HepG2 (cell line): ENCODE results near the gene APPBP2. TPM values are rescaled to one million over a fixed set of nuclear protein-coding genes. Genes with fewer than 3 reads are reported as not detected.

Experiments
- ATAC-seq: fragments of 200-7000 bp; cut with Tn5 transposase; 3 replicates; pipeline ENCODE4 v1.9.1; 2020; ENCODE audit warnings: mild to moderate bottlenecking, moderate library complexity
- BruUV-seq: library from RNA; stranded (reverse); fragments of 400-500 nt; replicated peaks from 2 replicates; lab custom pipeline; 2021; lab: Mats Ljungman, UMichigan
- CTCF ChIA-PET: fragments of 300-600 bp; formaldehyde crosslinking; extraction: SDS; loops from one replicate; lab custom pipeline; 2021; ENCODE audit warnings: low total read pairs, inconsistent platforms, low intra/inter-chr PET ratio; lab: Yijun Ruan, JAX
- POLR2A ChIA-PET: fragments of 350-600 bp; sonication (Branson Sonifier 250); formaldehyde crosslinking; loops from one replicate; lab custom pipeline; 2020; ENCODE audit warnings: antibody characterized with exemption, inconsistent platforms; lab: Yijun Ruan, JAX
- DNase-seq: peaks from one replicate; pipeline ENCODE4 v3.0.0-alpha.2; 2015; ENCODE audit warnings: low spot score
- FAIRE-seq: peaks from 3 replicates; lab custom pipeline; 2011; peaks lifted over from hg19 to GRCh38; lab: Jason Lieb, UNC
- H2AFZ ChIP-seq: one replicate; pipeline ENCODE4 v1.6.1; 2011; ENCODE audit warnings: low read length, inconsistent platforms
- H3K27ac ChIP-seq: fragments of 300-600 bp; 3 replicates; pipeline ENCODE4 v1.8.0; 2011; ENCODE audit warnings: mixed run types, mild to moderate bottlenecking, mixed read lengths, low read length, inconsistent platforms; ENCODE audit not compliant: insufficient read depth; ENCODE audit errors: extremely low read length
- H3K27me3 ChIP-seq, 2 experiments: fragments of 200-600 bp in 1 of 2; 2 replicates in 1 of 2; 3 replicates in 1 of 2; pipeline versions ENCODE4 v1.6.0 to v1.8.0; 2011; ENCODE audit warnings: low read length in 2 of 2, mild to moderate bottlenecking in 2 of 2, moderate library complexity in 2 of 2, inconsistent platforms in 1 of 2; ENCODE audit not compliant: insufficient read depth in 2 of 2, control insufficient read depth in 1 of 2
- H3K36me3 ChIP-seq, 2 experiments: fragments of 200-600 bp in 1 of 2; replicated peaks in 1 of 2; 2 replicates in 1 of 2; 3 replicates in 1 of 2; pipeline versions ENCODE4 v1.5.1 to v1.8.0; 2011; ENCODE audit warnings: low read length in 2 of 2, inconsistent platforms in 1 of 2; ENCODE audit not compliant: insufficient read depth in 2 of 2, control insufficient read depth in 1 of 2
- H3K4me1 ChIP-seq: 2 replicates; pipeline ENCODE4 v1.5.1; 2012; ENCODE audit warnings: low read length, inconsistent platforms; ENCODE audit not compliant: insufficient read depth
- H3K4me2 ChIP-seq: 2 replicates; pipeline ENCODE4 v1.6.0; 2011; ENCODE audit warnings: low read depth, low read length, inconsistent platforms
- H3K4me3 ChIP-seq, 3 experiments: fragments of 200-600 bp in 1 of 3; sonication (generic), shearing (Covaris generic) in 1 of 3; replicated peaks in 1 of 3; 2 replicates each; pipeline ENCODE4 v1.5.1; 2011 to 2016; ENCODE audit warnings: low read length in 3 of 3, inconsistent platforms in 2 of 3, low read depth in 2 of 3, mild to moderate bottlenecking in 2 of 3, control low read depth in 1 of 3, mixed read lengths in 1 of 3; ENCODE audit not compliant: insufficient read depth in 1 of 3
- H3K79me2 ChIP-seq: one replicate; pipeline ENCODE4 v1.6.1; 2011; ENCODE audit warnings: low read length, inconsistent platforms; ENCODE audit not compliant: insufficient read depth
- H3K9ac ChIP-seq: 2 replicates; pipeline ENCODE4 v1.6.0; 2011; ENCODE audit warnings: mild to moderate bottlenecking, low read depth, low read length, inconsistent platforms; ENCODE audit not compliant: insufficient read depth
- H3K9me3 ChIP-seq: 2 replicates; pipeline ENCODE4 v1.5.1; 2012; ENCODE audit warnings: mild to moderate bottlenecking, low read length
- H4K20me1 ChIP-seq: 2 replicates; pipeline ENCODE4 v1.6.0; 2011; ENCODE audit warnings: inconsistent platforms, mild to moderate bottlenecking, low read length, moderate library complexity; ENCODE audit not compliant: insufficient read depth
- POGZ ChIP-seq: sonication (generic); formaldehyde crosslinking; IDR thresholded peaks from 2 replicates; pipeline ENCODE4 v1.4.0; 2020; ENCODE audit warnings: mild to moderate bottlenecking, missing genetic modification reagents
- SOX6 ChIP-seq, 2 experiments: fragments of 450-650 bp in 1 of 2; sonication (generic) in 1 of 2; formaldehyde crosslinking in 1 of 2; IDR thresholded peaks; 2 replicates each; pipeline versions ENCODE4 v1.4.0 to v1.6.1; 2017 to 2020; ENCODE audit warnings: antibody characterized with exemption in 1 of 2, mild to moderate bottlenecking in 1 of 2, missing genetic modification reagents in 1 of 2
- ZBTB33 ChIP-seq: sonication (generic); formaldehyde crosslinking; IDR thresholded peaks from 2 replicates; pipeline ENCODE4 v1.4.0; 2020; ENCODE audit warnings: missing genetic modification reagents
- ZNF326 ChIP-seq: sonication (generic); formaldehyde crosslinking; IDR thresholded peaks from 2 replicates; pipeline ENCODE4 v1.4.0; 2020; ENCODE audit warnings: missing genetic modification reagents, borderline replicate concordance
- WGBS: methylation state at CpG from one replicate; pipeline ENCODE4 v1.1.6; 2017; ENCODE audit warnings: low lambda C conversion rate; 5-methylcytosine and 5-hydroxymethylcytosine counted together
- in situ Hi-C: cut with HindIII; loops from 2 replicates; pipeline ENCODE4 v1.10.0; 2017; ENCODE audit warnings: low pct_unique_long_range_greater_than_20kb; ENCODE audit not compliant: extremely low pct_ligation_motif_present
- intact Hi-C: fragments of 100-400 bp; cut with micrococcal nuclease; formaldehyde crosslinking; loops from one replicate; pipeline ENCODE4 v1.10.0; 2022; ENCODE audit not compliant: unreplicated experiment
- polyA plus RNA-seq, 8 experiments: library from polyadenylated mRNA; depleted of rRNA in 3 of 8; stranded (reverse) in 7 of 8; unstranded in 1 of 8; fragments of >200 nt; fragmentation: Illumina TruSeq in 4 of 8; extraction: Trizol in 4 of 8; gene quantifications; 2 replicates each; pipeline versions ENCODE4 v1.2.1 to v1.2.3, GENCODE V29; 2011 to 2016; ENCODE audit warnings: low read depth in 4 of 8, missing spikeins in 1 of 8, mixed read lengths in 1 of 8; ENCODE audit not compliant: insufficient read depth in 1 of 8
- total RNA-seq, 5 experiments: library from RNA; depleted of rRNA; stranded (reverse); fragments of >200 nt; fragmentation: Illumina TruSeq; extraction: Trizol; gene quantifications; 2 replicates each; pipeline ENCODE4 v1.2.3, GENCODE V29; 2016; ENCODE audit warnings: low read depth in 1 of 5
- TF ChIP-seq, protein P1 (sequence below): IDR thresholded peaks from 2 replicates; pipeline ENCODE4 v1.6.1; 2016; ENCODE audit warnings: control low read depth
- TF ChIP-seq, protein P2 (sequence below): sonication (generic); formaldehyde crosslinking; conservative IDR thresholded peaks from 2 replicates; pipeline ENCODE4 v1.4.0; 2020; ENCODE audit warnings: missing genetic modification reagents

Gene APPBP2
- total and polyA plus RNA-seq, 2 of the 13 experiments (the other 11 are each of a cell fraction or from before 2014, with no cell fraction given): 17.5 to 45.8 TPM

GRCh38 chr17:60562421-60562820 is 36.4 kb upstream of the APPBP2 start:
- no peak for ATAC-seq
- DNase-seq: no peak
- in situ Hi-C loops: no loop called here
- ChIA-PET POLR2A (interaction anchor here (0.6 to 1.1 kb wide), 2 partner anchors 13 to 37 kb away, joined by 3 to 4 read pairs; no protein-coding TSS in a partner anchor), CTCF (no interaction called here)
- H3K36me3 ChIP-seq: no peaks in the 10 kb centered on the region
- TF ChIP-seq, protein P1, sequence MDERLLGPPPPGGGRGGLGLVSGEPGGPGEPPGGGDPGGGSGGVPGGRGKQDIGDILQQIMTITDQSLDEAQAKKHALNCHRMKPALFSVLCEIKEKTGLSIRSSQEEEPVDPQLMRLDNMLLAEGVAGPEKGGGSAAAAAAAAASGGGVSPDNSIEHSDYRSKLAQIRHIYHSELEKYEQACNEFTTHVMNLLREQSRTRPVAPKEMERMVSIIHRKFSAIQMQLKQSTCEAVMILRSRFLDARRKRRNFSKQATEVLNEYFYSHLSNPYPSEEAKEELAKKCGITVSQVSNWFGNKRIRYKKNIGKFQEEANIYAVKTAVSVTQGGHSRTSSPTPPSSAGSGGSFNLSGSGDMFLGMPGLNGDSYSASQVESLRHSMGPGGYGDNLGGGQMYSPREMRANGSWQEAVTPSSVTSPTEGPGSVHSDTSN (CRISPR knock-in tag): no peak
- TF ChIP-seq ZBTB33 (CRISPR knock-in tag): no peak
- no peak for TF ChIP-seq ZNF326 (CRISPR knock-in tag)
- TF ChIP-seq SOX6 (IDR thresholded peaks at IDR 0.05): no peak
- TF ChIP-seq SOX6 (CRISPR knock-in tag; IDR thresholded peaks at IDR 0.05): no peak
- no peak for TF ChIP-seq POGZ
- TF ChIP-seq, protein P2, sequence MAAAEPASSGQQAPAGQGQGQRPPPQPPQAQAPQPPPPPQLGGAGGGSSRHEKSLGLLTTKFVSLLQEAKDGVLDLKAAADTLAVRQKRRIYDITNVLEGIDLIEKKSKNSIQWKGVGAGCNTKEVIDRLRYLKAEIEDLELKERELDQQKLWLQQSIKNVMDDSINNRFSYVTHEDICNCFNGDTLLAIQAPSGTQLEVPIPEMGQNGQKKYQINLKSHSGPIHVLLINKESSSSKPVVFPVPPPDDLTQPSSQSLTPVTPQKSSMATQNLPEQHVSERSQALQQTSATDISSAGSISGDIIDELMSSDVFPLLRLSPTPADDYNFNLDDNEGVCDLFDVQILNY (CRISPR knock-in tag): no peak
- 76% methylated on average over 3 of the region's 3 CpGs for WGBS
- H3K27me3 ChIP-seq: no peaks in the 10 kb centered on the region; a peak in 1 of 5 replicates
- no peak overlapping the region for H3K4me3 ChIP-seq
- peak overlapping the region; percentile 30 for H2AFZ ChIP-seq
- FAIRE-seq: no peak
- no peaks in the 10 kb centered on the region for H4K20me1 ChIP-seq
- H3K4me2 ChIP-seq: no peak overlapping the region
- no TSS peak for BruUV-seq
- no peak overlapping the region for H3K27ac ChIP-seq
- peaks cover 38% of the 10 kb centered on the region for H3K4me1 ChIP-seq
- intact Hi-C loops: no loop called here
- H3K79me2 ChIP-seq: no peaks in the 10 kb centered on the region
- H3K9ac ChIP-seq: no peak overlapping the region
- peaks cover 10% of the 10 kb centered on the region; the same call in 1 of the 2 replicates for H3K9me3 ChIP-seq
